ENCODE results near the gene HS2ST1. TPM values are rescaled to one million over a fixed set of nuclear protein-coding genes. Genes with fewer than 3 reads are reported as not detected.
"Not testable (repeated sequence)": the region's sequence is repeated elsewhere in the genome, so short reads cannot be mapped to it uniquely, and the experiment has no call there.

Gene HS2ST1
- polyA plus RNA-seq, 10 donors, result 18.6 to 26.9 (median 22.6) TPM

- no peak for DNase-seq
Observed at GRCh38 chr1:87061742-87062156, 147.3 kb downstream of the HS2ST1 start.

GRCh38 chr1:87062687-87063086, 148.3 kb downstream of the HS2ST1 start:
- no peak for DNase-seq

GRCh38 chr1:87064309-87064708, 149.9 kb downstream of the HS2ST1 start:
- no peak for DNase-seq

GRCh38 chr1:87064986-87065385, 150.6 kb downstream of the HS2ST1 start:
- DNase-seq, result no peak

GRCh38 chr1:87066708-87067107, 152.3 kb downstream of the HS2ST1 start:
- DNase-seq, result not testable (repeated sequence)

DNA sequence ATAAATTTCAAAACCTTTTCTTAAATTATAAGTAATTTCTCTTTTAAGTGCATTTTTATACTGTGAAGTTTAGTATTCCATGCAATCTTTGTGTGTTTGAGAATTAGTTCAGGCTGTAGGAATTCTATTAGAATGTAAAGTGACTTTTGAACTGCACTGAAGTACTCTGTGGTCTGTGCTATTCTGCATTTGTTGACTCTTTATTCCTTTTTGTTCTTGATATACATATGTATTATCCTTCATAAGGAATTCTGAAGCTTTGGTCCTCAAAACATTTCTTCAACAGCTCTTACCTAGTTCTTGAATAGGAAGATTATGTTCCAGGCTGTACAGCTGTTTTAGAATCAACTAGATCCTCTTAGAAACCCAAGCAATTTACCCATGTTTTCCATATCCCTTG, 158.0 kb downstream of the HS2ST1 start:
- DNase-seq, result no peak

- DNase-seq, result no peak
Observed at GRCh38 chr1:87072904-87073303, 158.5 kb downstream of the HS2ST1 start.

GRCh38 chr1:87074001-87074795, 159.8 kb downstream of the HS2ST1 start:
- DNase-seq, result peak in 1 of 3 donors; percentile 4

- no peak for DNase-seq
Observed at GRCh38 chr1:87077959-87078639, 163.7 kb downstream of the HS2ST1 start.

DNA sequence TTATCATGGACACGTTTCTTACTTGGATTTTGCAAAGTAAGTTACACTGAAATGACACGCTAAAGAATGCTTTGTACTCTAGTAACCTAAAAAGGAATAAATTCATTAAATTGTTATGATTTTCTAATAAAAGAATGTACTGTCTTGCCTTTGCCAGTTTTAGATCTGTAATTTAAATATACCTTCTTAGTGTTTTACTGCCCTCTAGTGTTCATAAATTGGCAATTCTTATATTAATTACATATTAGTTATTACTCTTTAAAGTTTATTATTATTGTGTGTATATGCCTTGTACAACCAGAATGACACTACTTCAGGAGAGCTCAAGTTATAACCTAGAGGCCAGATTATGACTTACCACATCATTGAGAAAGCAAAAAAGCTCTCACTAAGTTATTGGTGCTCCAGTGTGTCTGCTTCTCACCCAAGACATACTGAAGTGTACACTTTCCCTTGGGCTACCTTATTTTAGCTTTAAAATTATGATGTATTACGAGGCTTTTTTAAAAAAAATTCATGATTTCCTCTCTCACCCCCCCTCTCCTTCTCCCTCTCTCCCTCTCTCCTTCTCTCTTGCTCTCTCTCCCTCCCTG, 169.9 kb downstream of the HS2ST1 start:
- peak; percentile 24 to 53 (median 38) for DNase-seq

DNA sequence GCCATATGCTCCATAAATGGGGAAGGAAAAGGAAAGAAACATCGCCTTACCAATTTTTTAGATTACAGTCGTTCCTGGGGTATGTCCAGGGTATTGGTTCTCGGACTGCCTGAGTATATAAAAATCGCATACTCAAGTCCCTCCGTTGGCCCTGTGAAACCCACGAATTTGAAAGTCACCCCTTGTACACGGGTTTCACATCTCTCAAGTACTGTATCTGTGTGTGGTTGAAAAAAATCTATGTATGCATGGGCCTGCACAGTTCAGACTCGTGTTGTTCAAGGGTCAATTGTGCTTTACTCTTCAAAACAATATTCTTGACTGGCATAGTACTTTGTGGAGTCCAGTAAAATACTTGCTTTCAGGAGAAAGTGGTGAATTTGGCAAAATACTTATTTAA, 171.7 kb downstream of the HS2ST1 start:
- no peak for DNase-seq

DNA sequence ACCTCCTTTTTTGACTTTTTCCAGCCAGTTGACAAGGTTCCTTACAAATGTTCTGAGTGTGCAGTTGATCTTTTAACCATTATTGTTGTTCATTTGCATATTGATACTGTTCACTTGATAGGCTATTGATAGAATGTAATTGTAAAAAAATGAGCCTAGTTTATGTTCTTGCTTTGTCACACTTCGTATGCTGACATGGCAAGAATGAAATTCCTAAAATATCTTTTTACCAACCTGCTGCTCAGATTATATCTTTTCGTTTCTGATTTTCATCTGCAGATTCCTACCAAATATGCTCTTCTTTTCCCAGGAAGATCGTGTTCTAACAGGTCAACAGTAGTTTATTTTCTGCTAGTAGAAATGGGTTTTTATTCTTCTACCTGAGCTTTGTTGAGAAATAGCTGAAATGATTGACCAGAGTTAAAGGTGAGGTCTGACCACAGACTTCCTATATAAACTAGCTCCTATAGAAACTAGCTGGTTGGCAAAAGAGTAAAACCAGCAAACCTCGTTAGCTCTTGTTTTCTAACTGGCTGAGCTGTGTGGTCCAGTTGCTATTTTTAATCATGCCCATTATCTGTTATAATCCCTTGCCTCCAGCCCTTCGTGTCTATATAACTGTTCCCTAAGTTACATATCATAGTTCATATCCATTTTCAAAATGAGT, 174.8 kb downstream of the HS2ST1 start:
- DNase-seq, result no peak

- DNase-seq, result no peak
Observed at GRCh38 chr1:87089823-87090222, 175.4 kb downstream of the HS2ST1 start.

DNA sequence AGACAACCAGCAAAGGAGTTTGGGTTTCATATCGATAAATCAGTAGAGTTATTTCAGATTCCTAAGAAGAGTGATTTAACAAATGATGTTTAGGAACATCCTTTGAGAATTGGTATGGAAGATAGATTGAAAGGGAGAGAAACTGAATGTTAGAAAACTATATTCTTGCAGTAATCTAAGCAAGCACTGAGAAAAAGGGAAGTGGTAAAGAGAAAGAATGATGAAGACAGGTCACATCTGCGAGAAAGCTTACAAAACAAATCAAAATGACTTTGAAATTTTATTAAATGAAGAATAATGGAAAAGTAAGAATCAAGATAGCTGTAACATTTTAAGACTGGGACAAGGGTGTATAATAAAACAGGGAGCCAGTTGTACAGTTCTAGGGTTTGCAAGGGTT, 177.0 kb downstream of the HS2ST1 start:
- no peak for DNase-seq

DNA sequence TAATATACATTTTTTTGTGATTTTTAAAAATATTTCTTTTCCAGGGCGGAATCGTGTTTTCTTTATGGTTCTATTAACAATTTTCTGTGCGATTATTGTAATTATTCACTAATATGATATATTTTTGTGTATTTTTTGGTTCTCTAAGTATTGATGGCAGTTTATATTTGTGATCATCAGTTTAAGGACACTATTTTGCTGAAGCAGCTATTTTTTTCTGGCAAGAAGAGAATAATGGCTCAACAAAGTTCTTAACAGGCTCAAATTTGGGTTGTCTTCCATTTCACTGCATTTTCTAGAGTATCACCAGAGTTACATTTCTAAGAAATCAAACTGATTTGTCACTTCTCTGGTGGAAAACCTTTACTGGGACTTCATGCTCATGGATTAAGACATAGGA, 178.4 kb downstream of the HS2ST1 start:
- no peak for DNase-seq

DNA sequence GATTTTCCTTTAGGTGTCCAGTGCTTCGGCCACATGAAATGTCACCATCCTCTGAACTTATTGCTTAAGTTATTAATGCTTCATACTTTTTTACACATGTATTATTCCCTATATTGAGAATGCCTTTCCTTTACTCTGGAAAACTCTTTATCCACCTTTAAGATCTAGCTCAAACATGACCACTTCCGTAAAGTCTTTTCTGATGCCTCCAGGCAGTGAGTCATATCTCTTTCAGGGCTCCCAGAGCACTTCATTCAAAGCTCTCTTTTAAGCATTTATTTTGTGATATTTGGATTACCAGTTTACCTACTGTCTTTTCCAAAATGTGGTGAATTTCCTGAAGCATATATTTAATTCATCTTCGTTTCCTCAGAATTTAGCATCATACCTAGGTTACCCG, 178.9 kb downstream of the HS2ST1 start:
- DNase-seq, result no peak

DNA sequence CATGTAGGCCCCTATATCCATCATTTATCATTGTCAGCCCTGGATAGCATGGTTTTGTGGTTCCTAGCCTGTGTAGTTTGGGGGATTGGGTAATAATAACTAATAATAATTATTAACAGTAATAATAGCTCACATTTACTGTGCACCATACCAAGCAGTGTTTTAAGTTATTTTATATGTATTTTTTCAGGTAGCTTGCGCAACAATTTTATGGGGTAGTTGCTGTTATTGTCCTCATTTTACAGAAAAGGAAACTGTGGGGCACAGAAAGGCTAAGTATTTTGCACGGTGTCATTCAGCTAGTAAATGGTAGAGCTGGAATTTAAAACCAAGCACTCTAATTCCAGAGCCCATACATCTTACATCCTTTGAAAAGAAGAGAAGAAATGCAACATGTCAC, 179.8 kb downstream of the HS2ST1 start:
- no peak for DNase-seq

- DNase-seq, result no peak
Observed at GRCh38 chr1:87100271-87100670, 185.8 kb downstream of the HS2ST1 start.

GRCh38 chr1:87103074-87103473, 188.6 kb downstream of the HS2ST1 start:
- DNase-seq, result no peak

GRCh38 chr1:87104140-87104539, 189.7 kb downstream of the HS2ST1 start:
- DNase-seq, result no peak

GRCh38 chr1:87104945-87105344, 190.5 kb downstream of the HS2ST1 start:
- DNase-seq, result no peak

- no peak for DNase-seq
Observed at GRCh38 chr1:87106144-87106543, 191.7 kb downstream of the HS2ST1 start.

Measured in muscle of back (tissue), 11 donors.